ENCODE data around the gene CDK17. TPM values are rescaled to one million over a fixed set of nuclear protein-coding genes. Genes with fewer than 3 reads are reported as not detected.
A peak's percentile ranks its signal among the peaks of the same experiment; 100 is the strongest.

The CDK17 gene
- total and polyA plus RNA-seq, 12 donors: 8.5 to 32.4 (median 21.0) TPM

DNA sequence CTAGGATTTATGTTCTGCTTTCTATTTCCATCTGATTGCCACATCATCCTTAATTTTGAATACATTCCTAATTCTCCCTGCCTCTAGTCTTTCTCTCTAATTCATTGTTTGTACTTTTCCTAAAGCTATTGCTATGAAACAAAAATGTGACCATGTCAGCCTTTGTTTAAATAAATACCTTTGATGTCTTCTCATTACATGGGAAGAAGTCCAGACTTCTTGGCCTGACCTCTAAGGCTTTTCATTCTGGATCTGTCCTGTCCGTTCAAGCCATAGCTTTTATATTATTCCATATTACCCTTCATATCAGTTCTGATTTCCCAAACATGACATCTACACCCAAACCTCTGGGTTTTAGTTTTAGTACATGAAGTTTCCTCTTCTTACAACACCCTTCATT lies 91.4 kb downstream of the CDK17 start:
- DNase-seq (no peak), ATAC-seq (no peak)
- H3K4me1 ChIP-seq: peaks cover 0 to 5% (median 2%) of the 10 kb centered on the region in 9 donors
- H3K9me3 ChIP-seq: no peaks in the 10 kb centered on the region
- H3K4me3 ChIP-seq: no peak overlapping the region
- H3K27me3 ChIP-seq: no peaks in the 10 kb centered on the region
- TF ChIP-seq, protein P1, sequence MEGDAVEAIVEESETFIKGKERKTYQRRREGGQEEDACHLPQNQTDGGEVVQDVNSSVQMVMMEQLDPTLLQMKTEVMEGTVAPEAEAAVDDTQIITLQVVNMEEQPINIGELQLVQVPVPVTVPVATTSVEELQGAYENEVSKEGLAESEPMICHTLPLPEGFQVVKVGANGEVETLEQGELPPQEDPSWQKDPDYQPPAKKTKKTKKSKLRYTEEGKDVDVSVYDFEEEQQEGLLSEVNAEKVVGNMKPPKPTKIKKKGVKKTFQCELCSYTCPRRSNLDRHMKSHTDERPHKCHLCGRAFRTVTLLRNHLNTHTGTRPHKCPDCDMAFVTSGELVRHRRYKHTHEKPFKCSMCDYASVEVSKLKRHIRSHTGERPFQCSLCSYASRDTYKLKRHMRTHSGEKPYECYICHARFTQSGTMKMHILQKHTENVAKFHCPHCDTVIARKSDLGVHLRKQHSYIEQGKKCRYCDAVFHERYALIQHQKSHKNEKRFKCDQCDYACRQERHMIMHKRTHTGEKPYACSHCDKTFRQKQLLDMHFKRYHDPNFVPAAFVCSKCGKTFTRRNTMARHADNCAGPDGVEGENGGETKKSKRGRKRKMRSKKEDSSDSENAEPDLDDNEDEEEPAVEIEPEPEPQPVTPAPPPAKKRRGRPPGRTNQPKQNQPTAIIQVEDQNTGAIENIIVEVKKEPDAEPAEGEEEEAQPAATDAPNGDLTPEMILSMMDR (IDR thresholded peaks at IDR 0.05): no peak
- peaks cover 0 to 54% (median 11%) of the 10 kb centered on the region in 9 donors for H3K36me3 ChIP-seq
- intact Hi-C loops (cut with DNase I): loop anchor here in 5 of 10 donors (5.0 to 10.0 kb wide), 4 partner anchors 68 to 196 kb away; no protein-coding TSS in a partner anchor
- H3K27ac ChIP-seq: no peak overlapping the region
- WGBS, 2 donors: 60 to 65% methylated on average over 1 of the region's 1 CpG

DNA sequence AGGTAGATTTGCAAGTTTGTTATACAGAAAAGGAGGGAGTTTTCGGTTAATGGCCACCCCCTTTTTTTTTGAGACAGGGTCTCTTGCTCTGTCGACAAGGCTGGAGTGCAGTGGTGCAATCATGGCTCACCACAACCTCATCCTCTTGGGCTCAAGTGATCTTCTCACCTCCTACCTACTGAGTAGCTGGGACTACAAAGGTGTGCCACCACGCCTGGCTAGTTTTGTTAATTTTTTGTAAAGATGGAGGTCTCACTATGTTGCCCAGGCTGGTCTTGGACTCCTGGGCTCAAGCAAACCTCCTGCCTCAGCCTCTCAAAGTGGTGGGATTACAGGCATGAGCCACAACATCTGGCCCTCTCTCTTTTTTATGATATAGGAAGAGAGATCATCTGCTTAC lies 94.6 kb downstream of the CDK17 start:
- Histone ChIP-seq H3K9me3 (no peaks in the 10 kb centered on the region), H3K27me3 (no peaks in the 10 kb centered on the region), H3K4me3 (no peak overlapping the region), H3K27ac (no peak overlapping the region), H3K4me1 (peaks cover 0 to 13% (median 6%) of the 10 kb centered on the region in 9 donors), H3K36me3 (peaks cover 0 to 29% (median 6%) of the 10 kb centered on the region in 9 donors)
- WGBS, 2 donors: 93 to 96% methylated on average over 3 of the region's 3 CpGs
- intact Hi-C loops (cut with DNase I): loop anchor here in 5 of 10 donors (5.0 to 10.0 kb wide), 4 partner anchors 72 to 199 kb away; no protein-coding TSS in a partner anchor
- no peak for ATAC-seq
- TF ChIP-seq, protein P1 (IDR thresholded peaks at IDR 0.05): no peak
- DNase-seq: no peak

DNA sequence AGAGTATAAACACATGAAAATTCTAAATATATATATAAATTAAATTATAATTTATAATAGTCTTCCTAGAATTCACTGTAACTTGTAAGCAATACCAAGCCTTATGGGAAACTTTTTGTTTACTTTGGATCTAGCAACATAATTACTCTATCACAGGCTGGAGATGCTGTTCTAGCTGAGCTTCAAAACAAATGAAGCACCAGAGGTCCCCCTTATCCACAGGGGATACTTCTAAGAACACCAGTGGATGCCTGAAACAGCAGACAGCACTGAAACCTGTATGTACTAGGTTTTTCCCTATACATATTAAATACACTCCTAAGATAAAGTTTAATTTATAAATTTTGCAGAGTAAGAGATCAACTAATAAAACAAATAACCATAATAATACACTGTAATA lies 96.6 kb downstream of the CDK17 start:
- intact Hi-C loops (cut with DNase I): loop anchor here in 2 of 10 donors (10.0 kb wide), 2 partner anchors 91 to 201 kb away; no protein-coding TSS in a partner anchor
- ATAC-seq (peak in 6 of 8 donors; percentile 38 to 67 (median 58)), DNase-seq (no peak)
- H3K4me1 ChIP-seq: peaks cover 0 to 13% (median 6%) of the 10 kb centered on the region in 9 donors
- no peak overlapping the region for H3K4me3 ChIP-seq
- TF ChIP-seq, protein P1 (IDR thresholded peaks at IDR 0.05): peak in 3 of 9 donors; percentile 18 to 44 (median 29)
- H3K27ac ChIP-seq: no peak overlapping the region
- no peaks in the 10 kb centered on the region for H3K27me3 ChIP-seq
- peaks cover 0 to 35% (median 10%) of the 10 kb centered on the region in 9 donors for H3K36me3 ChIP-seq
- no peaks in the 10 kb centered on the region for H3K9me3 ChIP-seq

DNA sequence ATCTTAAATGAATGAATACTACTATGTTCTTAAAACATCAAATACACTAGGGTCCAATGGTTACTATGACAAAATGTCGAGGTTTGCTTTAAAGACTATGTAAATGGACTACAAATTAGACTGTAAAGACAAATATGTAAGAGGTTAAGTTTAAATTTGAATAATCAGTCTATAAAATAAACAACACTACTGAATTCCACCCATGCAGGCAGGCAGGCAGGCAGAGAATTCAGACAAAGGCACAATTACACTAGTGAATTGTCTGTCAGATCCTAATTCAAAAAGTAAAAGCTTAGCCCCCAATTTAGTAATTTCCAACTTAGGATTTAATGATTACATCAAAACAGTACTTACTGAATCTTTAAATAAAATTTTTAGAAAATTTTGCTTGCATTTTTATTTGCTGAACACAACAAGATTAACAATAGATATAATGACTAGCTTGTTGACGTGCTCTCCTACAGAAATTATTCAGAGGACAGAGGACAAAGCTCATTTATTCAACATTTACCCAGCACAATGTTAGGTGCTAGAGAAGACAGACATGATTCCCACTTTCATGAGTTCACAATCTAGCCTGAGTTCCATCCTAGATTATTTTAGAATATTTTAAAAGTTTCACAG lies 97.4 kb downstream of the CDK17 start:
- Histone ChIP-seq H3K27ac (no peak overlapping the region), H3K4me1 (peaks cover 0 to 13% (median 6%) of the 10 kb centered on the region in 9 donors), H3K4me3 (no peak overlapping the region), H3K9me3 (no peaks in the 10 kb centered on the region), H3K36me3 (peaks cover 0 to 43% (median 15%) of the 10 kb centered on the region in 9 donors), H3K27me3 (no peaks in the 10 kb centered on the region)
- TF ChIP-seq, protein P1 (IDR thresholded peaks at IDR 0.05): no peak
- ATAC-seq: no peak
- intact Hi-C loops (cut with DNase I): loop anchor here in 2 of 10 donors (10.0 kb wide), 2 partner anchors 92 to 202 kb away; no protein-coding TSS in a partner anchor
- WGBS, 2 donors: 82 to 91% methylated on average over 2 of the region's 2 CpGs
- no peak for DNase-seq

Measured in heart right ventricle (tissue), 16 donors.